Raji (cell line): ENCODE data around the gene GNG3.

Experiments used
- POLR2A ChIP-seq: IDR thresholded peaks from 2 replicates; pipeline ENCODE4 v1.6.1; 2011; ENCODE audit warnings: low read depth, low read length, control low read depth; ENCODE audit not compliant: insufficient read depth

Gene GNG3

DNA sequence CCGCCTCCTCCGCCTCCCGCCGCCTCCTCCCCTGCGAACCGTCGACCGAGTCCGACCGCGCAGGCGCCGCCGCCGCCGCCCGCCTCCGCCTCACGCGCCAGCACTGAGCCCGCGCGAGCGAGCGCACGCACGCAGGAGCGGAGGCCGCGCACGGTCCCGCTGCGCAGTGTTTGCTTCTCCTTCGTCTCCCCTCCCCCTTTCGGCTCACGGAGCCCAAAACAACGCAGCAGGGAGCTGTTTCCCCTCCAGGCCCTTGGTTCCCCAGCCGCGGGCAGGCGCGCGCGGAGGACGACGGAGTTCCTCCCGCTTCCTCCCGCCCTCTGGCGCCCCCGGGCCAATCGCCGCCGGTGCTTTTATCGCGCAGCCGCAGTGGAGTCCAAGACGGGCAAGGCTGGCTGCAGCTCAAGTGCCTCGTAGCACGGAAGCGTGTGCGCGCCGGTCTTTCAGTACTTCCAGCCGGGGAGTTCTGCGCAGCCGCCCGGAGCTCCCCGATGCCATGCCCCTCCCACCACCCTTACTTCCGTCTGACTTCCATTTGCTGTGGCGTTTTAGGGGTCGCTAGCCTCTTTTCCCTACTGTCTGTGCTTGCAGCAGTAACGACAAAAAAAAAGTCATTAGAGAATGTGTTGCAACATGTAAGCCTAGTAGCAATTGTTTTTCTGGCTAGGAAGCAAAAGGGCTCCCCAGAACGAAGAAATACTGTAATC, 19.8 kb downstream of the GNG3 start, which contains the start of gene HNRNPUL2:
HNRNPUL2 (minus strand) TSS at position 293 of the 707 bp plus-strand sequence. CDS start 301 bp downstream, outside the sequence.
- peak; percentile 95 for TF ChIP-seq POLR2A

DNA sequence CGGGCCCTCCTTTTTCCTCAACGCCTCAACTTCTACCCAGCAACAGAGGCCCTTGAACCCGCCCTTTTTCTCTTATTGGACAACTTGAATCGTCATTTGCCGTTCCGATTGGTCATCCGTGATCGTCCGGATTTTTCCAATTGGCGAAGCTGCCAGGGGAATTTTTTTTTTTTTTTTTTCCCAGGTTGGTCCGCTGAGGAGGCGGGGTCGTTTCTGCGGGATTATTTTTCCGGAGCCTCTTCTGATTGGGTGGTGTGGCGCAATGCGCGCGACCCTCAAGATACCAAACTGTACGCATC, 20.3 kb downstream of the GNG3 start:
- TF ChIP-seq POLR2A: no peak

DNA sequence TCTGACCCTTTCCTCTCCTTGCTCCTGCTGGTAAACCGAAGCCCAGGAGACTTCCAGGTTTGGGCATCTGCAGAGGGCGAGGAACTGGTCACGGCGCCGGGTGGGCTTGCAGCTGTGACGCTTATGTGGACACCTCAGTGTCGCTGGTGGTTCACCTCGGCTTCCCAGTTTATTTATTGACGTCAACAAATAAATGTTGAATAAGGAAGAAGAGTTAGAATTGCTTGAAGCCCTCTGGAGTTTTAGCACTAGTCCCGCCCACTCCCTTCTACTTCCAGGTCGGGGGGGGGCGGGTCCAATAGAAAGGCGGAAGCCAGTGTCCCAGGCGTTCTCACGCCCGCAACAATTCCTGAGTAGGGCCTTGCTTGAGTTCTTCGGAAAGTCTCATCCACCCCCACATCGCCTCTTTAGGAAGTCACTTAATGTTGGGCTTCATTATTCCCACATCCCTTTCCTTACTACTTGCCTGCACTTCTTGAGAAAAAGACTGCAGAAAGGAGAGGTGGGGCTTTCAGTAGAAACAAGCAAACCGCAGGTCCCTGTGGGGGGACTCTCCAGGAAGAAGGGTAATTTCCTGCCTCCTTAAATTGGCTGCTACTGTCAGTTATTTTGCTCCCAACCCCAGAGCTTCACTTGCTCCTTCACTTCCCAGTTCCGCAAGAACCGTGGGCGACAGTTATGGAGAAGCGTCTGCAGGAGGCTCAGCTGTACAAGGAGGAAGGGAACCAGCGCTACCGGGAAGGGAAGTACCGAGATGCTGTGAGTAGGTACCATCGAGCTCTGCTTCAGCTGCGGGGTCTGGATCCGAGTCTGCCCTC, 20.9 kb downstream of the GNG3 start, which contains the start of gene TTC9C:
TTC9C (plus strand) TSS at position 316 of the 818 bp plus-strand sequence; CDS start at position 679, 363 bp downstream.
- peak; percentile 83 for TF ChIP-seq POLR2A

DNA sequence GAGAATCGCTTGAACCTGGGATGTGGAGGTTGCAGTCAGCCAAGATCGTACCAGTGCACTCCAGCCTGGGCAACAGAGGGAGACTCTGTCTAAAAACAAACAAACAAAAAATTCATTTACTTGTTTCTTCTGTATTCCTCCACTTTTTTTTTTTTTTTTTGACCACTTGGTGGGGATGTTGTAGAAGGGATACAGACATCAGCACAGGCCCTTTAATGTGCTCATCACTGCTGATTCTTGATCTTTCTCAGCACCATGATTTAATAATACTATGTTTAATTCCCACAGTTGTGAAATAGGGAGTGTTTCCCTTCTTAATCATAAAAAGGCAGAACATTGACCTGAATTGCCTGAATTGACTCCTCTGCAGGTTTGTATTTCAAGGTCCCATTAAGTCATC, 25.4 kb downstream of the GNG3 start:
- TF ChIP-seq POLR2A: no peak

GRCh38 chr11:62737196-62737595, 29.7 kb downstream of the GNG3 start:
- no peak for TF ChIP-seq POLR2A

DNA sequence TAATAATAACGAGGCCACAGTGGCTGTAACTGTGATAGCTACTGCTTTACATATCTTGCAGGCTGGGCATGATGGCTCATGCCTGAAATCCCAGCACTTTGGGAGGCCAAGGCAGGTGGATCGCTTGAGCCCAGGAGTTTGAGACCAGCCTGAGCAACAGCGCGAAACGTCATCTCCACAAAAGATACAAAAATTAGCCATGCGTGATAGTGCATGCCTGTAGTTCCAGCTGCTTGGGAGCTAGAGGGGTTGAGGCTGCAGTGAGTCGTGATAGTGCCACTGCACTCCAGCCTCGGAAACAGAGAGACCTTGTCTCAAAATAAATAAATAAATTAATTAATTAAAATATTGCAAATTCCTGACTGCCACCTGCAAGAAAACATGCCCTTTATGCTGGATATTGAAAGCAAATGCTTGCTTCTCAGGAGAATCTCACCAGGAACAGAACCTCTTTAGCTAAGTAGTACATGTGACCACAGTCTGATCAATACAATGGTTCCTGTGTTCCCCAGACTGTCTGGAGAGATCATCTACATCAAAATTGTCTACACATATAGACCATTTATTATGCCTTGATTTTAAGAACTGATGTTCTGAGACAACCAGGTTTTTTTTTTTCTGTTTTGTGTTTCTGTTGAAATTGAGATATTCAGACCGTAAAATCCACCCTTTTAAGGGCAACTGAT, 40.1 kb downstream of the GNG3 start:
- TF ChIP-seq POLR2A: no peak

DNA sequence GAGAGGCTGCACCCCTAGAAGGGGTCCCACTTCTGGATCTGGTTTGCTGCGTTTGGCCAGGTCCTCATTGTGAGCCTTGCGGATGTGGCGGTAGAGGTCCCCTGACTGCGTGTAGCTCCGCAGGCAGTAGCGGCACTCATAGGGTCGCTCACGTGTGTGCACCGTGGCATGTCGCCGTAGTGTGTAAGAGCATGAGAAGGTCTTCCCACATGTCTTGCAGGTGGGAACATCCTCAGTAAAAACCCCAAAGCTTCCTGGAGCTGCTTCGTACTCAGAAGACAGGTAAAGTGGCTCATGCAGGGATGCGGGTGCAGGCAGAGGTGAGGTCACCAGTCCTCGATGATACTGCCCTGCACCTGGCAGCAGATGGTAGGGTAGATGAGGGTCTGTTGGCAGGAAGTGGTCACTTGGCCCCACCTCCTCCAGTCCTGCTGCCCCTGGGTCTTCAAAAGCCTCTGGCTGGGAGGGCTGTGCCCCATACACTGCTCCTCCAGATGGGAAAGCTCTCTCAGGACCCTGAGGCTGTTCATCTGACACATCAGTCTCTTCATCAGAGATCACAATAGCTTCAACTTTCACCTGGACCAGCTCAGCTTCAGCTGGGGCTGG, 44.8 kb downstream of the GNG3 start:
- no peak for TF ChIP-seq POLR2A

- TF ChIP-seq POLR2A: no peak
These were observed 45.7 kb downstream of the GNG3 start for GRCh38 chr11:62752994-62753735.

GRCh38 chr11:62753736-62754603, 46.5 kb downstream of the GNG3 start, which contains the start of gene ZBTB3:
ZBTB3 (minus strand) TSS chr11:62754160; CDS start chr11:62753664, 496 bp downstream.
- peak; percentile 90 for TF ChIP-seq POLR2A

DNA sequence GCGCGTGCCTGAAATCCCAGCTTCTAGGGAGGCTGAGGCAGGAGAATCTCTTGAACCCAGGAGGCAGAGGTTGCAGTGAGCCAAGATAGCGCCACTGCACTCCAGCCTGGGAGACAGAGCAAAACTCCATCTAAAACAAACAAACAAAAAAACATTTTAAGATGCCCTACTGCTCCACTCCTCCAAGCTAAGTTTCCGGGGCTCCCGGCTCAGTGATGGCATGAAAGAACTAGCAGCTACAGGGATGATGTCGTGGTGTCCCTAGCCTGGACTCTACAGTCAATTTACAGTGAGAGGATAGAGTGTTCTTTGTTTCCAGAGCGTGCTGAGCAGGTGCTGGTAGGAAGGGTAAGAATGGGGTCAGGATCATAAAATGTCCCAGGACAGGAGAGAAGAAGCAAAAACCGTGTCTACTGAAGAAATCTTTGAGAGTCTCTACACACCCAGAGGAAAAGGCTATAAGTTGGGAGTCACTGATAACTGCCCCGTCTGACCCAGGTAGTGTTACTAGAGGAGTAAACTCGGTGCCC, 47.7 kb downstream of the GNG3 start:
- TF ChIP-seq POLR2A: no peak

DNA sequence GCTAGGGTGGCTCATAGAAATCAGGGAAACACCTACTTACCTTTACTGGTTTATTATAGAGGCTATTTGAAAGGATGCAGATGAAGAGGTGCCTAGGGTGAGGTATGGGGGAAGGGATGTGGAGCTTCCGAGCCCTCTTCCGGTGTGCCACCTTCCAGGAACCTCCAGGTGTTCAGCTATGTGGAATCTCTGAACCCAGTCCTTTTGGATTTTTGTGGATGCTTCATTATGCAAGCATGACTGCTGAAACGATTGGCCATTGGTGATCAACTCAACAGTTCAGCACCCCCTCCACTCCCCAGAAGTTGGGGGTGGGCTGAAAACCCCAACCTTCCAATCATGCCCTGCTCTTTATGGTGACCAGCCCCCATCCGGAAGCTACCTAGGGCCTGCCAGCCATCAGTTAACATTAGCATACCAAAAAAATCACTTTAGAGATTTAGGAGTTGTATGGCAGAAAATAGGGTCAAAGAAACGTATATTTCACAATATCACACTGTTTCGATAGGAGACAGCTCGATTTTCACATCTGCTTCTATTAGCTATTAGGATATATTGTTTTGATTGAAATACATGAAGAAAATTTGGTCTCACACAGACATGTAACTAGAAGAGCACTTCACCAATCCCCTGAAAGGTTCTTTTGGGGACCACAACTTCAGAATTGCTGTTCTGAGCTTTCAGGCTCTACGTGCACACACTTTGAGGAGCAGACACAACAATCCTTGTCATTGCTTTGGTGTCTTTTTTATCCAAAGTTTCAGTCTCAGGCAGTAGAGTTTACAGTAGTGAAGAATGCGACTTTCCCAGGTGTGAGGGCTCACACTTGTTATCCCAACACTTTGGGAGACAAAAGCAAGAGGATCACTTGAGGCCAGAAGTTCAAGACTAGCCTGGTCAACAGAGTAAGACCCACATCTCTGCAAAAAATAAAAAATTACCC, 50.6 kb downstream of the GNG3 start:
- no peak for TF ChIP-seq POLR2A
